HUES48 (cell line): ENCODE data around the gene NFKBIB.
A peak's percentile ranks its signal among the peaks of the same experiment; 100 is the strongest.
"Not testable (repeated sequence)": the region's sequence is repeated elsewhere in the genome, so short reads cannot be mapped to it uniquely, and the experiment has no call there.

Source experiments
- H3K27ac ChIP-seq: one replicate; pipeline ENCODE4 v1.7.0; 2013; ENCODE audit warnings: low read depth, low read length, inconsistent platforms
- H3K27me3 ChIP-seq: 2 replicates; pipeline ENCODE4 v1.6.1; 2013; ENCODE audit warnings: mild to moderate bottlenecking, low read length; ENCODE audit not compliant: control insufficient read depth, insufficient read depth
- H3K36me3 ChIP-seq: 2 replicates; pipeline ENCODE4 v1.6.1; 2013; ENCODE audit warnings: low read length; ENCODE audit not compliant: control insufficient read depth, insufficient read depth
- H3K4me1 ChIP-seq: 2 replicates; pipeline ENCODE4 v1.6.1; 2013; ENCODE audit warnings: mild to moderate bottlenecking, low read length; ENCODE audit not compliant: control insufficient read depth, insufficient read depth
- H3K4me3 ChIP-seq: 2 replicates; pipeline ENCODE4 v1.5.1; 2013; ENCODE audit warnings: mild to moderate bottlenecking, low read depth, low read length
- H3K9ac ChIP-seq: 2 replicates; pipeline ENCODE4 v1.6.1; 2013; ENCODE audit warnings: mild to moderate bottlenecking, low read depth, low read length, moderate library complexity
- H3K9me3 ChIP-seq: 2 replicates; pipeline ENCODE4 v1.6.1; 2013; ENCODE audit warnings: low read length; ENCODE audit not compliant: control insufficient read depth, insufficient read depth

The NFKBIB gene

GRCh38 chr19:38899447-38900201 lies at the start of gene NFKBIB, which contains the start of gene SIRT2:
Gene NFKBIB (plus strand): TSS chr19:38899969. CDS start chr19:38900033, 64 bp downstream.
Gene SIRT2 (minus strand): TSS chr19:38899618. CDS start chr19:38899521, 97 bp downstream.
- Histone ChIP-seq H3K27ac (peak within 1 kb of the TSS; percentile 87), H3K36me3 (peaks cover 3% of the 10 kb centered on the region; the same call in 1 of the 2 replicates), H3K9ac (peak within 1 kb of the TSS; percentile 68), H3K9me3 (no peaks in the 10 kb centered on the region), H3K27me3 (peaks cover 7% of the 10 kb centered on the region; the same call in 1 of the 2 replicates), H3K4me1 (peaks cover 6% of the 10 kb centered on the region; the same call in 1 of the 2 replicates), H3K4me3 (peak within 1 kb of the TSS; percentile 93)

GRCh38 chr19:38850436-38850975 lies 49.3 kb upstream of the NFKBIB start:
- no peaks in the 10 kb centered on the region for H3K9me3 ChIP-seq
- H3K36me3 ChIP-seq = peaks cover 34% of the 10 kb centered on the region
- peak overlapping the region; percentile 31 for H3K9ac ChIP-seq
- peak overlapping the region; percentile 63 for H3K4me3 ChIP-seq
- peaks cover 16% of the 10 kb centered on the region for H3K4me1 ChIP-seq
- H3K27ac ChIP-seq = peak overlapping the region; percentile 100
- no peaks in the 10 kb centered on the region for H3K27me3 ChIP-seq

- H3K4me3 ChIP-seq = peak overlapping the region; percentile 63
- H3K9ac ChIP-seq = peak overlapping the region; percentile 39
- no peaks in the 10 kb centered on the region for H3K9me3 ChIP-seq
- H3K27me3 ChIP-seq = no peaks in the 10 kb centered on the region
- peaks cover 16% of the 10 kb centered on the region for H3K4me1 ChIP-seq
- H3K36me3 ChIP-seq = peaks cover 28% of the 10 kb centered on the region
- peak overlapping the region; percentile 100 for H3K27ac ChIP-seq
These were observed 48.7 kb upstream of the NFKBIB start for GRCh38 chr19:38850976-38851621.

GRCh38 chr19:38851622-38852230 lies 48.0 kb upstream of the NFKBIB start:
- H3K27ac ChIP-seq = peak overlapping the region; percentile 100
- peaks cover 3% of the 10 kb centered on the region; the same call in 1 of the 2 replicates for H3K9me3 ChIP-seq
- H3K36me3 ChIP-seq = peaks cover 22% of the 10 kb centered on the region
- H3K27me3 ChIP-seq = no peaks in the 10 kb centered on the region
- peak overlapping the region; percentile 63 for H3K4me3 ChIP-seq
- peaks cover 16% of the 10 kb centered on the region for H3K4me1 ChIP-seq
- H3K9ac ChIP-seq = peak overlapping the region; percentile 64; the same call in 1 of the 2 replicates

- peak overlapping the region; percentile 63 for H3K4me3 ChIP-seq
- no peaks in the 10 kb centered on the region for H3K27me3 ChIP-seq
- peaks cover 5% of the 10 kb centered on the region; the same call in 1 of the 2 replicates for H3K9me3 ChIP-seq
- peaks cover 15% of the 10 kb centered on the region for H3K36me3 ChIP-seq
- peak overlapping the region; percentile 64 for H3K9ac ChIP-seq
- peaks cover 16% of the 10 kb centered on the region for H3K4me1 ChIP-seq
- H3K27ac ChIP-seq = peak overlapping the region; percentile 100
These were observed 47.3 kb upstream of the NFKBIB start for GRCh38 chr19:38852231-38853044.

- H3K27me3 ChIP-seq = no peaks in the 10 kb centered on the region
- peaks cover 16% of the 10 kb centered on the region for H3K4me1 ChIP-seq
- H3K36me3 ChIP-seq = peaks cover 8% of the 10 kb centered on the region; the same call in 1 of the 2 replicates
- H3K4me3 ChIP-seq = peak overlapping the region; percentile 63
- peak overlapping the region; percentile 100 for H3K27ac ChIP-seq
- H3K9ac ChIP-seq = no peak overlapping the region
- peaks cover 5% of the 10 kb centered on the region; the same call in 1 of the 2 replicates for H3K9me3 ChIP-seq
These were observed 46.6 kb upstream of the NFKBIB start for GRCh38 chr19:38853214-38853613.

GRCh38 chr19:38854961-38855360 lies 44.8 kb upstream of the NFKBIB start:
- peaks cover 10% of the 10 kb centered on the region for H3K4me1 ChIP-seq
- H3K27ac ChIP-seq, H3K9me3 ChIP-seq, H3K27me3 ChIP-seq, H3K36me3 ChIP-seq, H3K9ac ChIP-seq, H3K4me3 ChIP-seq: not testable (repeated sequence)

- H3K4me1 ChIP-seq, H3K4me3 ChIP-seq, H3K27me3 ChIP-seq, H3K27ac ChIP-seq, H3K9ac ChIP-seq, H3K9me3 ChIP-seq, H3K36me3 ChIP-seq: not testable (repeated sequence)
These were observed 44.0 kb upstream of the NFKBIB start for GRCh38 chr19:38855751-38856150.

GRCh38 chr19:38856813-38857212 lies 43.0 kb upstream of the NFKBIB start:
- no peaks in the 10 kb centered on the region for H3K27me3 ChIP-seq
- H3K9ac ChIP-seq = no peak overlapping the region
- no peak overlapping the region for H3K4me3 ChIP-seq
- no peaks in the 10 kb centered on the region for H3K4me1 ChIP-seq
- H3K36me3 ChIP-seq = no peaks in the 10 kb centered on the region
- no peak overlapping the region for H3K27ac ChIP-seq
- peaks cover 5% of the 10 kb centered on the region; the same call in 1 of the 2 replicates for H3K9me3 ChIP-seq

GRCh38 chr19:38859631-38860204 lies 40.1 kb upstream of the NFKBIB start:
- not testable (repeated sequence) for H3K27me3 ChIP-seq, H3K27ac ChIP-seq, H3K9ac ChIP-seq, H3K4me1 ChIP-seq, H3K9me3 ChIP-seq, H3K36me3 ChIP-seq, H3K4me3 ChIP-seq
